HEK293 (cell line): ENCODE results near the gene FDX2.
A peak's percentile ranks its signal among the peaks of the same experiment; 100 is the strongest.

Source experiments
- EGR2 ChIP-seq: fragments of 450-650 bp; formaldehyde crosslinking; IDR thresholded peaks from 2 replicates; pipeline ENCODE4 v1.5.1; 2016; ENCODE audit warnings: low read depth, missing biosample characterization, missing genetic modification characterization
- TCF7L2 ChIP-seq: IDR thresholded peaks from 2 replicates; pipeline ENCODE4 v1.6.1; 2011; ENCODE audit warnings: low read depth, mild to moderate bottlenecking, inconsistent platforms, low read length, moderate library complexity, borderline replicate concordance
- ZBTB1 ChIP-seq: fragments of 450-650 bp; formaldehyde crosslinking; IDR thresholded peaks from 2 replicates; pipeline ENCODE4 v1.5.1; 2016; ENCODE audit warnings: missing biosample characterization, missing genetic modification characterization
- ZEB2 ChIP-seq: fragments of 450-650 bp; formaldehyde crosslinking; IDR thresholded peaks from 2 replicates; pipeline ENCODE4 v1.5.1; 2016; ENCODE audit warnings: missing biosample characterization, missing genetic modification characterization
- ZFHX2 ChIP-seq: fragments of 450-650 bp; formaldehyde crosslinking; conservative IDR thresholded peaks from 2 replicates; pipeline ENCODE4 v1.5.1; 2016; ENCODE audit warnings: missing biosample characterization, missing genetic modification characterization
- ZFP41 ChIP-seq: fragments of 450-650 bp; formaldehyde crosslinking; IDR thresholded peaks from 2 replicates; pipeline ENCODE4 v1.5.1; 2016; ENCODE audit warnings: missing biosample characterization, missing genetic modification characterization, borderline replicate concordance
- ZNF155 ChIP-seq: fragments of 450-650 bp; formaldehyde crosslinking; IDR thresholded peaks from 2 replicates; pipeline ENCODE4 v1.5.1; 2016; ENCODE audit warnings: missing biosample characterization, missing genetic modification characterization
- ZNF530 ChIP-seq: fragments of 450-650 bp; formaldehyde crosslinking; IDR thresholded peaks from 2 replicates; pipeline ENCODE4 v1.5.1; 2016; ENCODE audit warnings: low read depth, missing biosample characterization, missing genetic modification characterization
- ZNF560 ChIP-seq: fragments of 450-650 bp; formaldehyde crosslinking; IDR thresholded peaks from 2 replicates; pipeline ENCODE4 v1.5.1; 2017; ENCODE audit warnings: missing biosample characterization, missing genetic modification characterization, borderline replicate concordance
- TF ChIP-seq, protein P1 (sequence below): fragments of 450-650 bp; formaldehyde crosslinking; IDR thresholded peaks from 2 replicates; pipeline ENCODE4 v1.5.1; 2016; ENCODE audit warnings: missing biosample characterization, missing genetic modification characterization
- TF ChIP-seq, protein P2 (sequence below): fragments of 450-650 bp; formaldehyde crosslinking; IDR thresholded peaks from 2 replicates; pipeline ENCODE4 v1.5.1; 2016; ENCODE audit warnings: missing biosample characterization, missing genetic modification characterization

DNA sequence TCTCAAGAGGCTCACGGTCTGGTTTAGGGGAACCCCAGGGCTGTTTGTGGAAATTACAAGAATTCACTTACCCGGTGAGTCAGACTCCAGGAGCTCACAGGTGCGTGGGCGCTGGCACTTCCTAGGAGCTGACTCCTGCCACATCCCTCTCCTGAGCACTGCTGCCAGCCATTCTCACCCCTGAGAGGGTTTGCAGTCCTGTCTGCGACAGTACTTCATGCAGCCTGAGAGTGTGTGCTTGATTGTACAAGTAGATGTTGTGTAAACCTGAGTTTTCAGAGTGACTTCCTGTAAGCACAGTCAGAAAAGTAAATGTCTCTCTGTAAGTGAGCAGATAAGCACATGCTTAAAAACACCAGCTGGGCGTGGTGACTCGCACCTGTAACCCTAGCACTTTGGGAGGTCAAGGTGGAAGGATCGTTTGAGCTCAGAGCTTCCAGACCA lies 55.7 kb downstream of the FDX2 start:
- no peak for TF ChIP-seq EGR2
- TF ChIP-seq ZFP41 (tag by site-specific recombination) = no peak
- TF ChIP-seq ZEB2 (tag by site-specific recombination) = no peak
- no peak for TF ChIP-seq ZNF560 (tag by site-specific recombination)
- TF ChIP-seq ZNF155 (tag by site-specific recombination) = no peak
- TF ChIP-seq TCF7L2 = no peak
- TF ChIP-seq ZFHX2 (tag by site-specific recombination) = 0 out of 2 replicates have a peak, but pooled peaks have one; percentile 20
- TF ChIP-seq ZNF530 = no peak
- no peak for TF ChIP-seq ZBTB1 (tag by site-specific recombination)
- TF ChIP-seq, protein P1, sequence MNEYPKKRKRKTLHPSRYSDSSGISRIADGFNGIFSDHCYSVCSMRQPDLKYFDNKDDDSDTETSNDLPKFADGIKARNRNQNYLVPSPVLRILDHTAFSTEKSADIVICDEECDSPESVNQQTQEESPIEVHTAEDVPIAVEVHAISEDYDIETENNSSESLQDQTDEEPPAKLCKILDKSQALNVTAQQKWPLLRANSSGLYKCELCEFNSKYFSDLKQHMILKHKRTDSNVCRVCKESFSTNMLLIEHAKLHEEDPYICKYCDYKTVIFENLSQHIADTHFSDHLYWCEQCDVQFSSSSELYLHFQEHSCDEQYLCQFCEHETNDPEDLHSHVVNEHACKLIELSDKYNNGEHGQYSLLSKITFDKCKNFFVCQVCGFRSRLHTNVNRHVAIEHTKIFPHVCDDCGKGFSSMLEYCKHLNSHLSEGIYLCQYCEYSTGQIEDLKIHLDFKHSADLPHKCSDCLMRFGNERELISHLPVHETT (tag by site-specific recombination) = no peak
- TF ChIP-seq, protein P2, sequence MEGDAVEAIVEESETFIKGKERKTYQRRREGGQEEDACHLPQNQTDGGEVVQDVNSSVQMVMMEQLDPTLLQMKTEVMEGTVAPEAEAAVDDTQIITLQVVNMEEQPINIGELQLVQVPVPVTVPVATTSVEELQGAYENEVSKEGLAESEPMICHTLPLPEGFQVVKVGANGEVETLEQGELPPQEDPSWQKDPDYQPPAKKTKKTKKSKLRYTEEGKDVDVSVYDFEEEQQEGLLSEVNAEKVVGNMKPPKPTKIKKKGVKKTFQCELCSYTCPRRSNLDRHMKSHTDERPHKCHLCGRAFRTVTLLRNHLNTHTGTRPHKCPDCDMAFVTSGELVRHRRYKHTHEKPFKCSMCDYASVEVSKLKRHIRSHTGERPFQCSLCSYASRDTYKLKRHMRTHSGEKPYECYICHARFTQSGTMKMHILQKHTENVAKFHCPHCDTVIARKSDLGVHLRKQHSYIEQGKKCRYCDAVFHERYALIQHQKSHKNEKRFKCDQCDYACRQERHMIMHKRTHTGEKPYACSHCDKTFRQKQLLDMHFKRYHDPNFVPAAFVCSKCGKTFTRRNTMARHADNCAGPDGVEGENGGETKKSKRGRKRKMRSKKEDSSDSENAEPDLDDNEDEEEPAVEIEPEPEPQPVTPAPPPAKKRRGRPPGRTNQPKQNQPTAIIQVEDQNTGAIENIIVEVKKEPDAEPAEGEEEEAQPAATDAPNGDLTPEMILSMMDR (tag by site-specific recombination) = no peak
